Activated CD8-positive, alpha-beta memory T cell treated with anti-CD3 and anti-CD28 coated beads for 4 hours (primary cell): ENCODE measurements around the gene U2AF1L4.

Experiments
- DNase-seq, 2 donors: peaks; one replicate each; pipeline ENCODE4 v3.0.0-alpha.2; 2020; ENCODE audit warnings: low read depth in 2 of 2

Gene U2AF1L4, protein sequence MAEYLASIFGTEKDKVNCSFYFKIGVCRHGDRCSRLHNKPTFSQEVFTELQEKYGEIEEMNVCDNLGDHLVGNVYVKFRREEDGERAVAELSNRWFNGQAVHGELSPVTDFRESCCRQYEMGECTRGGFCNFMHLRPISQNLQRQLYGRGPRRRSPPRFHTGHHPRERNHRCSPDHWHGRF

DNA sequence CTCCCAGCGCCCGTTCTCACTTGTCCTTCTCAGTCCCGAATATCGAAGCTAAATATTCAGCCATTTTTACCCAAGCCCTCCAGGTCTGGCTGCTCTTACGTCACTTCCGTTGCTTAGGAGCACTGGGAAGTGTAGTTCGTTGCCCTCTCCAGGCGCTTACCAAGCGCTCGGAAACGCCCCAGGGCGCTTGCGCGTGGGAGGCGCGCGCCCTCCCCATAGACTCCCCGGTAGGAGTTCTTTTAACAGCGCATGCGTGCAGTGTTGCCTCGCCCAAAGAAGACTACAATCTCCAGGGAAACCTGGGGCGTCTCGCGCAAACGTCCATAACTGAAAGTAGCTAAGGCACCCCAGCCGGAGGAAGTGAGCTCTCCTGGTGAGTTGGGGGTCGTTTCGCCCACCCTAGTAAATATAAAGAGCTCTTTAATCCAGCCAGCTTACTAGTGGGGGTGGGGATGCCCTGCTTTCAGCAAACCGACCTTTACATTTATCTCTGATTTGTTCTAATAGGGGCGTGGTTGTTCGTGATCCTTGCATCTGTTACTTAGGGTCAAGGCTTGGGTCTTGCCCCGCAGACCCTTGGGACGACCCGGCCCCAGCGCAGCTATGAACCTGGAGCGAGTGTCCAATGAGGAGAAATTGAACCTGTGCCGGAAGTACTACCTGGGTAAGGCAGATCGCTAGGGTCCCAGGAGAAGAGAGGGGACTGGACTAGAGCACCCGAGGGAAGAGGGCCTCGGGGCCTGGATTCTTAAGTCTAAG lies at the start of gene U2AF1L4, which contains the start of gene PSENEN:
U2AF1L4 (minus strand) TSS at position 91 of the 759 bp plus-strand sequence; CDS start at position 64, 27 bp downstream.
PSENEN (plus strand) TSS at position 324 of the 759 bp plus-strand sequence; CDS start at position 604, 280 bp downstream.
- peak; percentile 91 to 96 for DNase-seq

DNA sequence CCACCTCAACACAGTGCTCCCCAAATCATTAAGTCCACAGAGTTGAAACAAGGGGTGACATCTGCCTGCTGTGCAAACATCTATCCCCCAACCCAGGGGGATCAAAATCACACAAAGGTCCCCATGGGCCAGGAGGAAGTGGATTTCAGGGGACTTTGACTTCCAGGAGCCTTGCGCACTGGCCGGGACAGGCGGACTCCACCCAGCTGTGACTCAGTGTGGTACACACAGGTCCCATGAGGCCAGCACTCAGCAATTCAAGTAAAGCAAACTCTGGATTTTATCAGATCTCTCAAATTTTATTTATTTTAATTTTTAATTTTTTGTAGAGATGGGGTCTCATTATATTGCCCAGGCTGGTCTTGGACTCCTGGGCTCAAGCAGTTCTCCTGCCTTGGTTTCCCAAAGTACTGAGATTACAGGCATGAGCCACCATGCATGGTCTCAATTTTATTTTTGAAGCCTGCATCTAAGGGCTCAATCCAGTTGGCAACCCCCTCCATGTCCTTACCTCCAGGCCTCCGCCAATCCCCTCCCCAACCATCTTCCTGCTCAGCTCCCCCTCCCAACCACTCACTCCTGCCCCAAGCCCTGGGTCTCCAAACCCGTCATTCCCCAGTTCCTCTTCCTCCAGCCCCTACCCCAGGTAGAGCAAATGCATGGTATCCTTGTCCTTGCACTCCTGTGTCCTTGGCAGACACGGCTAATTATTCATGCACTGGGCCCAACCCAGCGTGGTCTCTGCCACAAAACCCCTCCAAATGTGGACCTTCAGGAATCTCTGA lies 48.4 kb upstream of the U2AF1L4 start:
- DNase-seq, result no peak

DNA sequence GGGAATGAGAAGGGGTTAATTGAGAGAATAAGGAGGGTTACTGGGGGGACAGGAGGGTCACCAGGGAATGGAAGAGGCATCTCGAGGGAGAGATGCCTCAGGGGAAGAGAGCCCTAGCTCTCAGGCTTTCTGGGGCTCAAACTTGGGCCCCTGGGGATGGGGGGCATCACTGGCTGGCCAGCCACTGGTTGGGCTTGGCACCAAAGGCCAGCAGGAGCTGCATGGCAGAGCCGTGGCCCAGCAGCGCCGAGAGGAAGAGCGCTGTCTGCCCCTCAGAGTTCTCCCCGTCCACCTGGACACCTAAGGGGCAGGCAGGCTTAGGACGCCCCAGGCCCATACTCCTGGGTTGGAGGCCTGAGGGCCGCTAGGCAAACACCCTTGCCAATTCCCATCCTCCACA lies 47.7 kb upstream of the U2AF1L4 start:
- no peak for DNase-seq

DNA sequence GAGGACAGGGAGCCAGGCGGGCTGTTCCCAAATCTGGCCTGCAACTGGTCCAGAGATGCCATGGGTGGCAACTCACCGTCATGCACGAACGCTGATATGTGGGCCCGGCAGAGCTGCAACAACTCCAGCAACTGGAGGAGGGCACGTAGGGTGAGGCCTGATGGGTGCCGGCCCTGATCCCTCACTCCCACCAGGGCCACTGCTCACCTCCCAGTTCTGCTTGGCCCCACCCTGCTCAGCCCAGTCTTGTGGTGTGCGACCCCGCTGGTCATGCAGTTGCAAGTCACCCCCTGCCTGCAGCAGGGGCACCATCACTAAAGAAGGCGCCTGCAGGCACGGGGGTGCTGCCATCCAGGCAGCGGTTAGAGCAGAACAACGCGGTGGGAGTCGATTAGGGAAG lies 47.1 kb upstream of the U2AF1L4 start:
- no peak for DNase-seq

DNA sequence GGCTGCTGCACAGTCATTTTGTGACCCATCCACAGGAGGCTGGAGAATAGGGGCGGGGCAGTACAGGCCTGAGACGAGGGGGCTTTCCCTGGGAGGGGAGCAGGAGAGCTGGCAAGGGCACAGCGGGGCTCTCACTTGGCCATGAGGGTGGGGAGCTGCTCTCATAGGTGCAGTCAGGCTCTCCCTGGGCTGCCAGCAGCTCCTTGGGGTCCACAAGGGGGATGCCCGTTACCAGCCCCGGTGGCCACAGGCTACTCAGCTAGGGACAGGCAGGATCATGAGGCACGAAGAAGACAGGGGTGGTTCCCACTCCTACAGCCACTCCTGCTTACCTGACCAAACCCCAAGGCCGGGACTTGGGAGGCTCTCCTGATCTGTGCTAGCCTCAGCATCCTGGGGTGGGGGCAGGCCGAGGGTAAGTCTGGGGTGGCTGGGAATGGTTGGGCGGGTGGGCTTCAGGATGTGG lies 46.6 kb upstream of the U2AF1L4 start:
- no peak for DNase-seq

DNA sequence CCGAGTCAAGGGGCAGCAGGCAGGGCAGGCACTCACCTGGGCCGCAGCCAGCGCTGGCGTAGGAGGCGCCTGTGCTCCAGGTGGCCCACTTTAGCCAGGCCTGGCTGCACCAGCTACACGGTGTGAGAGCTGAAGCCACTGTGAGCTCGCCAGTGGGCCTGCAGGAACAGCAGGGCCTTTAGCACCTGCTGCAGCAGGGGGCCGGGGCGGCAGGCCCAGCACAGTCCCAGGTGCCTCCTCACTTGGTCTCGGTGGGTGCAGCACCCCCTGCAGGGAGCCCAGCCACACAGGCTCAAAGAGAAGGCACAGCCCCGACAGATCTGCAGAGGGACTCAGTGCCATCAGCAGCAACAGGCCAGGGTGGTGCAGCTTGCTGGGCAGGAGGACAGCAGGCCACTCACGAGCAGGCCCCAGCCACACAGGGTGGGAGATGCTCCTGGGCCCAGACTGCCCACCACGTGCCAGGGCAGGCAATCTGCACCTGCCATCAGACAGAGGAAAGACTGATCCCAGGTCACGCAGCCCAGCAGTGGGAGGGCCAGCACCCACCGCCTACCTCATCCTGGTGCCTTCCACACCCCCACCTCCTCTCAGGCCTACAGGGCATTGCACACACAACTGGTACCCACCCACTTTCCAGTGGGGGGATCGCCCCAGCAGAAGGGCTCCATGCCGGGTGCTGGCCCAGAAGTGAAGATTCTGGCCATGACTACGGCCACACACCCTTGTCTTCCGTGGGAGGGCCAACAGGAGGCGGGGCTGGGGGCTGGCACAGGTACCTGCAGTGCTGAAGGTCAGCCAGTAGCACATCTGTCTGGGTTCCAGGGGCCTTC lies 46.0 kb upstream of the U2AF1L4 start:
- no peak for DNase-seq

DNA sequence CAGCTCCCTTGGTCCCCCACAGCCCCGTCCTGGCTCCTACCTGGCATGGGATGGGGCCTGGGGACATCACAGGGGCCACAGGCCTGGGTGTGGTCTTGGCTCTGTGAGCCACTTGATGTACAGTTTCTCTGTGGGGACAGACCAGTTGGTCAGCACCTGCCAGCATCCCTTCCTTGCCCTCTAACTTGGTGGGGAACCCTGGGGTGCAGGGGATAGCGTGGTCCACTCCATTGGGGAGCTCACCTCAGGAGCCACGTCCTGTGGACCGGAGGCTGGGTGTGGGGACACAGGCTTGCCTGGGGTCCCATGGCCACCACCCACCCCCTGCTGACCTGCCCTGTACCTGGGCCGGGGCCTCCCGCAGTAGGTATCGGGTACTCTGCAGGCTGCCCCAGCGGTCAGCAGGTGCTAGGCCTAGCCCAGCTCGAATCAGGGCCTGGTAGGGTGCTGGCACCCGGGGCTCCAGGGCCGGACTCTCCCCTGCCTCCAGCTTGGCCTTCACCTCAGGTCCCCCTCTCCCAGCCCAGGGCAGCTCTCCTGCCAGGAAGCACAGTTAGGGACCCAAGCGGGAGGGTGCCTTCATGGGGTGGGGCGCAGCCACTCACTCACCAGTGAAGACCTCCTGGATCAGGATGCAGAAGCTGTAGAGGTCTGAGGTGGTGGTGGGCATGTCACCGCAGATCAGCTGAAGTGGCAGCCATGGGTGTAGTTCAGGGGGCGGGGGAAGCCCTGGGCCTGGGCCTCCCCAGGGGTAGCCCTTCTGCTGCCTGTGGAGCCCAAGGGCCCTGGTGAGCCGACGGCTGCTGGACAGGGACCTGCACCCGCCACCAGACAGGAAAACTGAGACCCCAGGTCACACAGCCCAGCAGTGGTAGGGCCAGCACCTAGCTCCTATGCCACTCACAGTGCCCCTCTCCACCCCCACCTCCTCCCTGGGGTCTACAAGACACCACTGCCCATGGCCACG lies 45.0 kb upstream of the U2AF1L4 start:
- DNase-seq, result no peak

DNA sequence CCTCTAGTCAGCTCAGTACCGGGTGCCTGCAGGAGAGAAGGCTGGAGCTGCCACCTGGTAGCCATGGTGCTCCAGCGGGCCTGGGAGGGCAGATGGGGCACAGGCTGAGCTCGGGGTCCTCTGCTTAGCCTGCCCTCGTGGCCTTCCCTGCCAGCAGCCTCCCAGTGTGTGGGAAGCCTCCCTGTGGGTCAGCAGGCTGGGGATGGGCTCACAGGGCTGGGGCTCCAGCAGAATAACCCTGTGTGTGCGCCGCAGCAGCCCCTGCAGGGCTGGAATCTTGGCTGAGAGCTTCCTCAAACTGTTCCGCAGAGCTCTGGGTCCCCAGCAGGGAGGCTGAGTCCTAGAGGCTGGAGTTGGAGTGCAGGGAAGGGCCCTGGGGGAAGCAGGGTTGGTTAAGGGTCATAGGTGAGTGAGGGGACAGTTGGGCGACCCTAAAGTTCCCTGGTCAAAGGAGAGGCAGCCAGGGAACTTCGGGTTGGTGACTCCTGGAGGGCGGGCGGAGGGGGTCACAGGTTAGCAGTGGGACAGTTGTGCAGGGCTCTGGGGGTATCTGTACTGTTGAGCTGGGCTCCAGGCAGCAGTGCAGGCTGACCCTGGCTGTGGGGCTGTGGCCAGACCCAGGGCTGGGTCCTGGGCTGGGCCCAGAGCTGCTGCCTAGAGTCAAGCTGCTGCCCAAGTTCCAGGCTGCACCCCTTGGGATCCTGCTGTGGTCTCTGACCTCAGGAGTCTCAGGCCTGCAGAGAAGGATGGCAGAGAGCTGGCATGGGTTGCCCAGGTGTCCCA lies 44.2 kb upstream of the U2AF1L4 start:
- no peak for DNase-seq

DNA sequence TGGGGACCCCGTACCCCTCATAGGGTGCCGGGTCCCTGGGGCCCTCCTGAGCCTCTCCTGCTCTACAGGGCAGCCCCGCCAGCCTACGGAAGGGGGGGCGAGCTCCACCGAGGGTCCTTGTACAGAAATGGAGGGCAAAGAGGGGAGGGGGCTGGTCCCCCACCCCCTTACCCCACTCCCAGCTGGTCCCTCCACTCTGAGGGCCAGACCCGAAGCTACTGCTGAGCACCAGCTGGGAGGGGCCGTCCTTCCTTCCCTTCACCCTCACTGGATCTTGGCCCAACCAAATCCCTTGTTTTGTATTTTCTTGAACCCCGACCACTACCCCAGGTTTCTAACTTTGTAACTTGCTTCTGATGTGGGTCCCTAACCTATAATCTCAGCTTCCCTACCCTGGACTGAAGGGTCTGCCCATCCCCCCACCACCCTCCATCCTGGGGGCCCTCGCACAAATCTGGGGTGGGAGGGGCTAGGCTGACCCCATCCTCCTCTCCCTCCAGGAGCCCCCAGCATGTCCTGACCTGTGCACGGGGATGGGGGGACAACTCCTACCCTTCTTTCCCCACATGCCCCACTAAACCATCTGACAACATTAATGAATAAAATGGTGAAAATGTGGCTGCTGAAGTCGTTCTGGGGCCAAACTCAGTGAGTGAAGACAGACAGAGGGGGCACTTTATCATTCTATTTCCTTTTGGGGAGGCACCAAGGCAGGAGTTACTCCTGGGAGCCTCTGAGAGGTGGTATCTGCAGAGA lies 43.2 kb upstream of the U2AF1L4 start:
- no peak for DNase-seq

DNA sequence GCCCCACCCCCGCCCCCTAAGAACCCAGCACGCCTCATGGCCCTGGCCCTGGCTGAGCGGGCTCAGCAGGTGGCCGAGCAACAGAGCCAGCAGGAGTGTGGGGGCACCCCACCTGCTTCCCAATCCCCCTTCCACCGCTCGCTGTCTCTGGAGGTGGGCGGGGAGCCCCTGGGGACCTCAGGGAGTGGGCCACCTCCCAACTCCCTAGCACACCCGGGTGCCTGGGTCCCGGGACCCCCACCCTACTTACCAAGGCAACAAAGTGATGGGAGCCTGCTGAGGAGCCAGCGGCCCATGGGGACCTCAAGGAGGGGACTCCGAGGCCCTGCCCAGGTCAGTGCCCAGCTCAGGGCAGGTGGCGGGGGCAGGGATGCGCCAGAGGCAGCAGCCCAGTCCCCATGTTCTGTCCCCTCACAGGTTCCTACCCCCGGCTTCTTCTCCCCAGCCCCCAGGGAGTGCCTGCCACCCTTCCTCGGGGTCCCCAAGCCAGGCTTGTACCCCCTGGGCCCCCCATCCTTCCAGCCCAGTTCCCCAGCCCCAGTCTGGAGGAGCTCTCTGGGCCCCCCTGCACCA lies 42.1 kb upstream of the U2AF1L4 start:
- DNase-seq, result no peak

DNA sequence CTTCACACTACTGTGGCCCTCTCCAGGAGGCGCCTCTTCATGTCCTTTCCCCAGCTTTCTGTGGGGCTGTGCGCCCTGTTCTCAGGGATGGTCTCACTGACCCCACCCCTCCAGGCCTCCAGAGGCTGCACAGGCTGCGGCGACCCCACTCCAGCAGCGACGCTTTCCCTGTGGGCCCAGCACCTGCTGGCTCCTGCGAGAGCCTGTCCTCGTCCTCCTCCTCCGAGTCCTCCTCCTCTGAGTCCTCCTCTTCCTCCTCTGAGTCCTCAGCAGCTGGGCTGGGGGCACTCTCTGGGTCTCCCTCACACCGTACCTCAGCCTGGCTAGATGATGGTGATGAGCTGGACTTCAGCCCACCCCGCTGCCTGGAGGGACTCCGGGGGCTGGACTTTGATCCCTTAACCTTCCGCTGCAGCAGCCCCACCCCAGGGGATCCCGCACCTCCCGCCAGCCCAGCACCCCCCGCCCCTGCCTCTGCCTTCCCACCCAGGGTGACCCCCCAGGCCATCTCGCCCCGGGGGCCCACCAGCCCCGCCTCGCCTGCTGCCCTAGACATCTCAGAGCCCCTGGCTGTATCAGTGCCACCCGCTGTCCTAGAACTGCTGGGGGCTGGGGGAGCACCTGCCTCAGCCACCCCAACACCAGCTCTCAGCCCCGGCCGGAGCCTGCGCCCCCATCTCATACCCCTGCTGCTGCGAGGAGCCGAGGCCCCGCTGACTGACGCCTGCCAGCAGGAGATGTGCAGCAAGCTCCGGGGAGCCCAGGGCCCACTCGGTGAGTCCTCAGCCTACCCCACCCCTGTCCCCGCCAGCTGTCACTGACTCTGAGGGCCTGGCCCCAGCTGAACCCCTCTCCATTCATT lies 41.3 kb upstream of the U2AF1L4 start:
- DNase-seq, result no peak

DNA sequence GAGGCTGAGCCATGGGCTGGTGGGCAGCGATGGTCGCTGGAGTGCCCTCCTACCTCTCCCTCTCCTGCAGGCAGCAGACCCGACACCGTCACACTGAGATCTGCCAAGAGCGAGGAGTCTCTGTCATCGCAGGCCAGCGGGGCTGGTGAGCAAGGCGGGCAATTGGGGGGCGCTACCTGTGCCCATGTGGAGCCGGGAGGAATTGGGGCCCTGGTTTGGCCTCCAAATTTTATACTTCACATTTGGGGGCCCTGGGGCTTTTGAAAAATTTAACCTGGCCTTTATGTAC lies 40.1 kb upstream of the U2AF1L4 start:
- no peak for DNase-seq

DNA sequence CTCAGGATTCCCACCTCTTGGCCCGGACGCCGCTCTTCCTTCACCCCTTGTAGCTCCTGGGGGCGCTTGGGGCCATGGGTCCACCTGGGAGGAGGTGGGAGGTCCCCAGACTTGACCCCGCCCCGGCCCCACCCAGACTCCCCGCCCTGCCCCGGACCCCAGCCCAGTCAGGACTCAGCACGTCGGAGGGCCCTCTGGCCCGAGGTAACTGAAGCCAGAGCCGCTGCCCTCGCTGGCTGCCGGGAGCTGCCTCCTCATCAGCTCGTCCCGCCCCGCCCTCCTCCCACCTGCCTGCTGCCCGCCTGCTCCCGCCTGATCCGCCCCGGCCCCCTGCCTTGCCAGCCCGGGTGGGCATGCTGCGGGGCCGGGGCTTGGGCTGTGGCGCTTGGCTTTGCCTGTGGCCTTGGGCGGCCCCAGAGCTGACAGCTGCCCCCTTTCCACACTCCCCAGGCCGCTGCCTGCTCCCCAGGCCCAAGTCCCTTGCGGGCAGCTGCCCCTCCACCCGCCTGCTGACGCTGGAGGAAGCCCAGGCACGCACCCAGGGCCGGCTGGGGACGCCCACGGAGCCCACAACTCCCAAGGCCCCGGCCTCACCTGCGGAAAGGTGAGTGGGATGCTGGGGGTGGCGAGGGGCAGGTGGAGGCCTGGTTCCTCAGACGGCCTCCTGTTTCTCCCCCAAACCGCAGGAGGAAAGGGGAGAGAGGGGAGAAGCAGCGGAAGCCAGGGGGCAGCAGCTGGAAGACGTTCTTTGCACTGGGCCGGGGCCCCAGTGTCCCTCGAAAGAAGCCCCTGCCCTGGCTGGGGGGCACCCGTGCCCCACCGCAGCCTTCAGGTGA lies 39.5 kb upstream of the U2AF1L4 start:
- DNase-seq, result no peak

DNA sequence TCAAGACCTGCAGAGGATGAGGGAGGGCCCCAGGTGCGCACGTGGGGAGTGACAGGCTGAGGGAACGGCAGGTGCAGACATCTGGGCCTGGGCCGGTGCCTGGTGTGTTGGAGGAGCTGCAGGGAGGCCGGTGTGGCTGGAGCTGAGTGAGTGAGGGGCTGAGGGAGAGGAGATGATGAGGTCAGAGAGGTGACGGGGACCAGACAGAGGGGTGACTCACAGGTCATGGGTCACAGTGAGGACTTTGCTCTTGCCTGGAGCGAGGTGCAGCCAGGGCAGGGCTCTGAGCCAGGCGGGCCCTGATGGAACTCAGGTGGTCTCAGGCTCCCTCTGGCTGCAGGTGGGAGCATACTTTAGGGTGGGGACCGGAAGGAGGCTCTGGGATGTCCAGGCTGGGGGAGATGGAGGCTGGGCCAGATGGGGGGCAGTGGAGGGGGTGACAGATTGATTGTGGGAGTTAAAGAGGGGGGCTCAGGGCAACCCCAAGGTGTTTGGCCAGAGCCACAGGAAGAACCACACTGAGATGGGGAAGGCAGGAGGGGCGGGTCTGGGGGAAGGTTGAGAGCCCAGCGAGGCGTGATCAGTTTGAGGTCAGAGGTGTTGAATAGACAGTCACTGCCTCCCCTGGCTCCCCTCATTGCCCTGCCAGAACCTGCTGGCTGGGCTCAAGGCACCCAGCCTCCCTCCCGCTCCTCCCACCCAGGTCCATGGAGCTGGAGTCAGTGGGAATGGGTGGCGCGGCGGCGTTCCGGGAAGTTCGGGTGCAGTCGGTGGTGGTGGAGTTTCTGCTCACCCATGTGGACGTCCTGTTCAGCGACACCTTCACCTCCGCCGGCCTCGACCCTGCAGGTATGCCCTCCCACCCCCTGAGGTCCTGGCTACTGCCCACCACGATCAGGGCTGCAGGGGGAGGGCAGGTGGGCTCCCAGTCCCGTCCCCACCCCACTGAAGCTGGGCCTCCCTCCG lies 38.5 kb upstream of the U2AF1L4 start:
- no peak for DNase-seq

DNA sequence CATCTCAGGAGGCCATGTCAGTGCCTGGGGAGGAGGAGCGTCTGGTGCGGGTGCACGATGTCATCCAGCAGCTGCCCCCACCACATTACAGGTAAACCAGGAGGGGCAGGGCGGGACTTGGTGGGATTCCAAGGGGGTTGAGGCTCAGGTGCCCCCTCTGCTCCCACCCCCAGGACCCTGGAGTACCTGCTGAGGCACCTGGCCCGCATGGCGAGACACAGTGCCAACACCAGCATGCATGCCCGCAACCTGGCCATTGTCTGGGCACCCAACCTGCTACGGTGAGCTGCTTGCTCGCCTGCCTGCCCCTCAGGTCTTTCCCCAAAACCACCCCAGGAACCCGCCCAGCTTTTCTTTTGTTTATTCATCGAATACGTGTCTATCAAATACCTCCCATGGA lies 37.4 kb upstream of the U2AF1L4 start:
- no peak for DNase-seq

DNA sequence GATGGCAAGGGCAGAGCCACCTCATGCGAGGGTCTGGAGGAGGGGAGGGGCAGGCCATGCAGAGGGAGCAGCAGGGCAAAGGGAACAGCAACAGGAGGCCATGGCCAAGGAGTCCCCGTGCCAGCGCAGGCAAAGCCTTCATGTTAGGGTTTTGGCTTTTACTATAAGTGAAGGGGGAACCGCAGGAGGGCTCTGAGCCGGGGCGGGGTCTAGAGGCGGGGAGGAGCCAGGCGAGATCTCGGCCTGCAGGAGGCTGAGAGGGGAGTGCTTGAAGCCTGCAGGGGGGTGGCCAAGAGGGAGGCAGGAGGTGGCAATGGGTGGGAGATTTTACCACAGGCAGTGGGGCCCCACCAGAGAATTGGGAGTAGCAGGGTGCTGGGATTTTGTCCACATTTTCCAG lies 36.4 kb upstream of the U2AF1L4 start:
- no peak for DNase-seq
